Measurements from ENCODE around the gene EWSR1. TPM values are rescaled to one million over a fixed set of nuclear protein-coding genes. Genes with fewer than 3 reads are reported as not detected.

The EWSR1 gene
- total and polyA plus RNA-seq, 2 donors (not counting 1 experiment from before 2014, with no cell fraction given), result 281 to 295 TPM

DNA sequence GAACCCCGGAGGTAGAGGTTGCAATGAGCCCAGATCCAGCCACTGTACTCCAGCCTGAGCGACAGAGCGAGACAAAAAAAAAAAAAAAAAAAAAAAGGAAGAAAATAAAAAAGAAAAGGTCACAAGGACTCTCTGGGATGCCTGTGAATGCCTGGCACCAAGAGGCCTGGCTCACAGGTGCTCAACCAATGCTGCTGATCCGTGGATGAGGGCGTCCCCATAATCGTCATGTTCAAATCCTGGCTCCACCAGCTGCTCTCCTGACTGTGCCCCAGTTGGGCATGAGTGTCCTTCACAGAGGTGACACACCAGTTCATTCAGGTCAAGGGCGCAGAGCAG, 37.7 kb downstream of the EWSR1 start:
- no peak for TF ChIP-seq EZH2 (IDR thresholded peaks at IDR 0.05; ENCODE audit: borderline replicate concordance, insufficient read depth, low read depth, low read length, poor library complexity, severe bottlenecking)
- Histone ChIP-seq H3K4me3 (ENCODE audit: control extremely low read depth in 1 of 5, extremely low read depth in 1 of 5, insufficient read depth in 1 of 5, low read depth in 2 of 5, low read length in 4 of 5) (no peak overlapping the region), H3K27ac (ENCODE audit: low read length in 2 of 2) (no peak overlapping the region), H3K4me2 (replicated peaks; ENCODE audit: low read depth, low read length, poor library complexity, severe bottlenecking) (peak overlapping the region; percentile 99), H3K36me3 (replicated peaks in 1 of 2; ENCODE audit: control extremely low read depth in 1 of 2, control insufficient read depth in 1 of 2, extremely low read depth in 1 of 2, insufficient read depth in 2 of 2, low read length in 1 of 2) (peaks cover 0 to 2% of the 10 kb centered on the region in 2 experiments), H3K27me3 (replicated peaks in 1 of 4; ENCODE audit: control extremely low read depth in 1 of 4, control insufficient read depth in 3 of 4, insufficient read depth in 4 of 4, low read length in 3 of 4) (peaks cover 0 to 40% (median 16%) of the 10 kb centered on the region in 4 experiments), H3K79me2 (ENCODE audit: control insufficient read depth, insufficient read depth, low read length) (peaks cover 2% of the 10 kb centered on the region), H2AFZ (ENCODE audit: insufficient read depth, low read depth, low read length, poor library complexity, severe bottlenecking) (peak overlapping the region; percentile 74), H4K20me1 (ENCODE audit: control insufficient read depth, insufficient read depth, low read length, poor library complexity, severe bottlenecking) (no peaks in the 10 kb centered on the region), H3K9me3 (ENCODE audit: control extremely low read depth in 1 of 3, control insufficient read depth in 2 of 3, insufficient read depth in 1 of 3, low read length in 2 of 3) (peaks cover 0 to 14% (median 0%) of the 10 kb centered on the region in 3 donors), H3K4me1 (ENCODE audit: control insufficient read depth in 2 of 2, insufficient read depth in 2 of 2, low read length in 2 of 2) (peaks cover 16 to 22% of the 10 kb centered on the region in 2 donors), H3K9ac (ENCODE audit: low read length) (peak overlapping the region; percentile 68)
- POLR2A ChIA-PET, result interaction anchor here (0.7 kb wide), 1 partner anchor 160 kb away, joined by 6 read pairs; no protein-coding TSS in a partner anchor
- ATAC-seq (ENCODE audit: low read depth) (no peak), DNase-seq (no peak)
- H3K4me3 Mint-ChIP-seq, result peak overlapping the region; percentile 83
- intact Hi-C loops (cut with micrococcal nuclease), result no loop called here
- H3K27me3 Mint-ChIP-seq, result peaks cover 21% of the 10 kb centered on the region
- peaks cover 20% of the 10 kb centered on the region for H3K4me1 Mint-ChIP-seq
- CTCF ChIA-PET, result interaction anchor here (0.7 to 1.6 kb wide), 2 partner anchors 219 to 1174 kb away, joined by 3 to 5 read pairs; no protein-coding TSS in a partner anchor
- H3K9me3 Mint-ChIP-seq (ENCODE audit: insufficient read depth), result no peaks in the 10 kb centered on the region
- H3K27ac Mint-ChIP-seq, result no peak overlapping the region
- WGBS (ENCODE audit: insufficient coverage), result 31% methylated on average over 4 of the region's 7 CpGs

DNA sequence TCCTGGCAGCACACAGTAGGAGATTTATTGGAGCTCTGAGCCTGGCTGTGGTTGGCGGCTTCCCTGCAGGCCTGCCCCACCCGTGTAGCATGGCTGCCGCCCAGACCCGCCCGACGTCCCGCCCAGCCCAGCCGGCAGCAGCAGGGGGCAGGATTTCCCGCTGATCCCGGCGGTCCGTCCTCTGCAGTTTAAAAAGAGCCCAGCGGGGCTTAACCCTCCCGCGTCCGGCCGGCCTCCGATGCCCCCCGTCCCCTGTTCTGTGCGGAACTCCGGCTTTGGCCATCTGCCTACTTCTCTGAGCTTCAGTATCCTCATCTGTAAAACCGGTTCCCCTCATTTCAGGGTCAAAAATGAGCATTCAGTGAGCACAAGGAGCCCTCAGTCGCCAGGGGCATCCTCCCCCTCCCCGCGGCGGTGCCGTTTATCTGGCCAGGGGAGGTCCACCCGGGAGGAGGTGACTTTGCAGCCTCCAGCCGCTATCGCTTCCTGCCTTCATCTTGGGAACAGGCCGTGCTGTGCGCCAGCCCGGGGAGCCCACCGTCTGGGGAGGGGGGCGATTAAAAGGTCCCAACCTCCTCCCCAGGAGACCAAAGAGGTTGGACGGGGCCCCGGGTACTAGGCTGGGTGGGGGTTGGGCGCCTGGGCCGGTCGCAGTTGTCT, 38.2 kb downstream of the EWSR1 start, which contains the start of gene GAS2L1:
Gene GAS2L1 (plus strand): TSS at position 476 of the 660 bp plus-strand sequence. CDS start 1,456 bp downstream, outside the sequence.
- H3K27me3 Mint-ChIP-seq, result peaks cover 23% of the 10 kb centered on the region
- Histone ChIP-seq H3K79me2 (ENCODE audit: control insufficient read depth, insufficient read depth, low read length) (peaks cover 2% of the 10 kb centered on the region), H3K9ac (ENCODE audit: low read length) (peak within 1 kb of the TSS; percentile 68), H3K27ac (ENCODE audit: low read length in 2 of 2) (no peak within 1 kb of the TSS), H3K27me3 (replicated peaks in 1 of 4; ENCODE audit: control extremely low read depth in 1 of 4, control insufficient read depth in 3 of 4, insufficient read depth in 4 of 4, low read length in 3 of 4) (peaks cover 0 to 45% (median 16%) of the 10 kb centered on the region in 4 experiments), H4K20me1 (ENCODE audit: control insufficient read depth, insufficient read depth, low read length, poor library complexity, severe bottlenecking) (no peaks in the 10 kb centered on the region), H3K4me1 (ENCODE audit: control insufficient read depth in 2 of 2, insufficient read depth in 2 of 2, low read length in 2 of 2) (peaks cover 21 to 27% of the 10 kb centered on the region in 2 donors), H3K9me3 (ENCODE audit: control extremely low read depth in 1 of 3, control insufficient read depth in 2 of 3, insufficient read depth in 1 of 3, low read length in 2 of 3) (peaks cover 0 to 19% (median 0%) of the 10 kb centered on the region in 3 donors), H3K4me2 (replicated peaks; ENCODE audit: low read depth, low read length, poor library complexity, severe bottlenecking) (peak within 1 kb of the TSS; percentile 99), H3K4me3 (ENCODE audit: control extremely low read depth in 1 of 5, extremely low read depth in 1 of 5, insufficient read depth in 1 of 5, low read depth in 2 of 5, low read length in 4 of 5) (peak within 1 kb of the TSS; percentile 33 to 71 (median 46)), H3K36me3 (replicated peaks in 1 of 2; ENCODE audit: control extremely low read depth in 1 of 2, control insufficient read depth in 1 of 2, extremely low read depth in 1 of 2, insufficient read depth in 2 of 2, low read length in 1 of 2) (no peaks in the 10 kb centered on the region), H2AFZ (ENCODE audit: insufficient read depth, low read depth, low read length, poor library complexity, severe bottlenecking) (peak within 1 kb of the TSS; percentile 74)
- peak within 1 kb of the TSS; percentile 85 for H3K4me3 Mint-ChIP-seq
- ATAC-seq (ENCODE audit: low read depth), result peak; percentile 53
- under 1% methylated on average over 38 of the region's 40 CpGs for WGBS (ENCODE audit: insufficient coverage)
- peak; percentile 60 for DNase-seq
- POLR2A ChIA-PET, result no interaction called here
- CTCF ChIA-PET, result interaction anchor here (0.7 to 1.6 kb wide), 2 partner anchors 218 to 1173 kb away, joined by 3 to 5 read pairs; no protein-coding TSS in a partner anchor
- no peak within 1 kb of the TSS for H3K27ac Mint-ChIP-seq
- H3K4me1 Mint-ChIP-seq, result peaks cover 23% of the 10 kb centered on the region
- intact Hi-C loops (cut with micrococcal nuclease), result no loop called here
- peak; percentile 68 for TF ChIP-seq EZH2 (IDR thresholded peaks at IDR 0.05; ENCODE audit: borderline replicate concordance, insufficient read depth, low read depth, low read length, poor library complexity, severe bottlenecking)
- TF ChIP-seq, protein P1, sequence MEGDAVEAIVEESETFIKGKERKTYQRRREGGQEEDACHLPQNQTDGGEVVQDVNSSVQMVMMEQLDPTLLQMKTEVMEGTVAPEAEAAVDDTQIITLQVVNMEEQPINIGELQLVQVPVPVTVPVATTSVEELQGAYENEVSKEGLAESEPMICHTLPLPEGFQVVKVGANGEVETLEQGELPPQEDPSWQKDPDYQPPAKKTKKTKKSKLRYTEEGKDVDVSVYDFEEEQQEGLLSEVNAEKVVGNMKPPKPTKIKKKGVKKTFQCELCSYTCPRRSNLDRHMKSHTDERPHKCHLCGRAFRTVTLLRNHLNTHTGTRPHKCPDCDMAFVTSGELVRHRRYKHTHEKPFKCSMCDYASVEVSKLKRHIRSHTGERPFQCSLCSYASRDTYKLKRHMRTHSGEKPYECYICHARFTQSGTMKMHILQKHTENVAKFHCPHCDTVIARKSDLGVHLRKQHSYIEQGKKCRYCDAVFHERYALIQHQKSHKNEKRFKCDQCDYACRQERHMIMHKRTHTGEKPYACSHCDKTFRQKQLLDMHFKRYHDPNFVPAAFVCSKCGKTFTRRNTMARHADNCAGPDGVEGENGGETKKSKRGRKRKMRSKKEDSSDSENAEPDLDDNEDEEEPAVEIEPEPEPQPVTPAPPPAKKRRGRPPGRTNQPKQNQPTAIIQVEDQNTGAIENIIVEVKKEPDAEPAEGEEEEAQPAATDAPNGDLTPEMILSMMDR (IDR thresholded peaks at IDR 0.05), result peak; percentile 48
- no peaks in the 10 kb centered on the region for H3K9me3 Mint-ChIP-seq (ENCODE audit: insufficient read depth)

Measured in B cell (primary cell).